Psoas muscle (tissue), 8 donors: ENCODE data around the gene CDC42EP2. TPM values are rescaled to one million over a fixed set of nuclear protein-coding genes. Genes with fewer than 3 reads are reported as not detected.
A peak's percentile ranks its signal among the peaks of the same experiment; 100 is the strongest.

Experiments used
- ATAC-seq, 4 donors: fragments of 200-7000 bp; cut with Tn5 transposase; one replicate each; pipeline ENCODE4 v1.9.1; 2020; ENCODE audit warnings: moderate library complexity in 3 of 4, mild to moderate bottlenecking in 2 of 4
- DNase-seq, 2 donors: peaks; one replicate each; pipeline ENCODE4 v3.0.0-alpha.2; 2020
- H3K27ac ChIP-seq: fragments of 200-600 bp; one replicate; pipeline ENCODE4 v1.8.0; 2022
- H3K27me3 ChIP-seq, 3 donors: fragments of 200-600 bp in 1 of 3; one replicate each; pipeline versions ENCODE4 v1.6.1 to v1.8.0; 2013 to 2022; ENCODE audit warnings: low read length in 2 of 3, mild to moderate bottlenecking in 2 of 3, moderate library complexity in 1 of 3; ENCODE audit not compliant: insufficient read depth in 3 of 3
- H3K36me3 ChIP-seq, 2 donors: fragments of 200-600 bp in 1 of 2; one replicate each; pipeline versions ENCODE4 v1.6.1 to v1.8.0; 2013 to 2022; ENCODE audit warnings: low read depth in 1 of 2, mild to moderate bottlenecking in 1 of 2, moderate library complexity in 1 of 2; ENCODE audit not compliant: insufficient read depth in 1 of 2
- H3K4me1 ChIP-seq: fragments of 200-600 bp; one replicate; pipeline ENCODE4 v1.8.0; 2022
- H3K4me3 ChIP-seq: fragments of 200-600 bp; one replicate; pipeline ENCODE4 v1.8.0; 2022; ENCODE audit warnings: mild to moderate bottlenecking
- H3K9me3 ChIP-seq: fragments of 200-600 bp; one replicate; pipeline ENCODE4 v1.8.0; 2022
- WGBS, 3 donors: extraction: QIAGEN DNeasy Blood & Tissue Kit; methylation state at CpG; one replicate each; pipeline versions ENCODE4 v1.1.6 to v1.1.7; 2013; 5-methylcytosine and 5-hydroxymethylcytosine counted together
- intact Hi-C, 2 donors: fragments of 100-400 bp; cut with DNase I; formaldehyde crosslinking; loops; one replicate each; pipeline versions ENCODE4 v1.11.0 to v1.14.2; 2022
- polyA plus RNA-seq, 3 donors: library from polyadenylated mRNA; stranded (reverse); fragments of 200-250 nt; gene quantifications; one replicate each; pipeline ENCODE4 v1.2.3, GENCODE V29; 2013
- total RNA-seq, 4 donors: library from RNA; stranded (reverse); fragmentation: NEBNext Ultra II Directional in 2 of 4; extraction: Animal tissue kit (Norgen Biotek cat#: 25700) in 2 of 4; gene quantifications; one replicate each; pipeline versions ENCODE4 v1.2.1 to v1.2.4, GENCODE V29; 2021 to 2023
- TF ChIP-seq, protein P1 (sequence below): fragments of 200-600 bp; IDR thresholded peaks from one replicate; pipeline ENCODE4 v1.8.0; 2022; ENCODE audit warnings: antibody characterized with exemption
- donor health status: healthy with polysubstance abuse.
- donor health status: DM: no; HTN: no; CAD: no; lungs with moderate emphysema.
- donor health status: Bipolar disorder and iron deficiency.
- donor health status: healthy.
- donor health status: DM: yes; HTN: yes; CAD: no.
- donor health status: DM: no; HTN: no; CAD: no.
- donor health status: DM: no; HTN: no; CAD: no.
- donor health status: DM: yes; HTN: yes; CAD: no.

Gene CDC42EP2
- total and polyA plus RNA-seq, 7 donors = 2.7 to 7.3 (median 5.9) TPM

DNA sequence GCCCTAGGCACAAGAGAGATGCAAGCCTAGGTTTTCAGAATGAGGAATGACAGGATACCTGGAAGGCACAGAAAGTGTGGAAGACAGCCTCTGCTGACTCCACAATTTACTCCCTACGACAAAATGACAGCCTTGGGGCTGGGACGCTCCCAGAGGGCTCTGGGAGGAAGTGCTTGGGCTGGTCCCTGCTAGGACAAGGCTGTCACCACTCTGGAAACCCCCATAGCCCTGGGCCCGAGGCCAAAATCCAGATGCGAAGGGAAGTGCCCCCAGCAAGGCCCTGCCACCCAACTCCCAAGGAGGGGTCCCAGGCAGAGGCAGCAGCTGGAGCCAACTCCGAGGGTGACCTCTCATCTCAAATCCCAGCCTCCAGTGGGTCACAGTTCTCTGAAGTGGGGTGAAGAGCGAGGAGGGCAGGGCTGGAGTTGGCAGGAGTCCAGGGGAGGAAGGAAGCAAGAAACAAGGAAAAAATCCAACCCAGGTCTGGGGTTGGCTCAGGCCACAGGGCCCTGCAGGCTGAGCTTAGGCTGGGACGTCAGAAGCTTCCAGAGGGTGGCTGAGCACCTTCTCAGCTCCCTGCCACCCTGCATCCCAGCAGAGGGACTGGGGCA lies 6.3 kb upstream of the CDC42EP2 start:
- no peaks in the 10 kb centered on the region for H3K27me3 ChIP-seq
- peak in 1 of 2 donors; percentile 69 for DNase-seq
- WGBS, 3 donors = 35 to 42% (median 41%) methylated on average over 5 to 7 of the region's 7 CpGs
- H3K4me3 ChIP-seq = no peak overlapping the region
- H3K9me3 ChIP-seq = no peaks in the 10 kb centered on the region
- peak overlapping the region; percentile 21 for H3K27ac ChIP-seq
- intact Hi-C loops = no loop called here
- H3K36me3 ChIP-seq = no peaks in the 10 kb centered on the region
- TF ChIP-seq, protein P1, sequence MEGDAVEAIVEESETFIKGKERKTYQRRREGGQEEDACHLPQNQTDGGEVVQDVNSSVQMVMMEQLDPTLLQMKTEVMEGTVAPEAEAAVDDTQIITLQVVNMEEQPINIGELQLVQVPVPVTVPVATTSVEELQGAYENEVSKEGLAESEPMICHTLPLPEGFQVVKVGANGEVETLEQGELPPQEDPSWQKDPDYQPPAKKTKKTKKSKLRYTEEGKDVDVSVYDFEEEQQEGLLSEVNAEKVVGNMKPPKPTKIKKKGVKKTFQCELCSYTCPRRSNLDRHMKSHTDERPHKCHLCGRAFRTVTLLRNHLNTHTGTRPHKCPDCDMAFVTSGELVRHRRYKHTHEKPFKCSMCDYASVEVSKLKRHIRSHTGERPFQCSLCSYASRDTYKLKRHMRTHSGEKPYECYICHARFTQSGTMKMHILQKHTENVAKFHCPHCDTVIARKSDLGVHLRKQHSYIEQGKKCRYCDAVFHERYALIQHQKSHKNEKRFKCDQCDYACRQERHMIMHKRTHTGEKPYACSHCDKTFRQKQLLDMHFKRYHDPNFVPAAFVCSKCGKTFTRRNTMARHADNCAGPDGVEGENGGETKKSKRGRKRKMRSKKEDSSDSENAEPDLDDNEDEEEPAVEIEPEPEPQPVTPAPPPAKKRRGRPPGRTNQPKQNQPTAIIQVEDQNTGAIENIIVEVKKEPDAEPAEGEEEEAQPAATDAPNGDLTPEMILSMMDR = no peak
- peak in 3 of 4 donors; percentile 12 to 22 (median 20) for ATAC-seq
- H3K4me1 ChIP-seq = peaks cover 8% of the 10 kb centered on the region

DNA sequence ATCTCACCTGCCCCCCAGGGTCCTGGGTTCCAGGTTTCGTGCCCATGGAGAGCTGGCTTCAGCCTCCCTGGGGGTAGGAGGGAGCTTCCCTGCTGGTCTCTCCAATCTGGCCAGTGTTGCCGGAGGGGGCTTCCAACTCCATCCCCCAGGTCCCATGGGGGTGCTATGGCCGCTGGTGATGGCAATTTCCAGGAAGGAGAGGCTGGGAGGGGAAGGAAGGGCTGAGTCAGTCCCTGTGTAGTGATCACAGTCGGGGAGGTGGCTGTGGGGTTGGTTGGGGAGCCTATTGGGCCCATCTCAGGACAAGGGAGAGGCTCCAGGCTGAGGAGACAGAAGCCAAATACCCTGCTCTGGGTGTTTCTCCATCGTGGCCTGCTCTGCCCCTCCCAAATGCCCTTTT lies 5.7 kb upstream of the CDC42EP2 start:
- peaks cover 9% of the 10 kb centered on the region for H3K4me1 ChIP-seq

DNA sequence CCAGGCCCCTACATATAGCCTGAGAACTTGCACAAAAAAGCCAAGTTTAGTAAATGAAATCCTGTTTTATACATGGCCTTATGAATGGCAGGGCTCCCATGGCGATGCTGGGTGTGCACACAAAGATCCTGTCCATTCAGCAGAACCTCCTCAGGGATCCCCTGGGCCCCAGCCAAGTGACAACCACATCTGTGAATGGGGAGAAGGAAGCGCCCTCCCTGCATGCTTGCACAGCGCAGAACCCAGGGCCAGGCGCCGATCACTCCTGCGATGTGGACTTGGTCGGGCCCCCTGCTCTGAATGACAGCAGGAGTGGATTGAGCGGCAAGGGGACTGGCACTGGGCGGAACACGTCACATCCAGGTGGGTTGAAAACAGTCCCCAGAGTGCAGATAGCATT lies 4.5 kb upstream of the CDC42EP2 start:
- no peak overlapping the region for H3K4me3 ChIP-seq
- ATAC-seq (no peak), DNase-seq (peak; percentile 65 to 79)
- TF ChIP-seq, protein P1 = no peak
- H3K4me1 ChIP-seq = peaks cover 12% of the 10 kb centered on the region
- H3K27ac ChIP-seq = no peak overlapping the region
- 41 to 50% (median 46%) methylated on average over 10 of the region's 10 CpGs for WGBS, 3 donors
- no peaks in the 10 kb centered on the region for H3K9me3 ChIP-seq
- no peaks in the 10 kb centered on the region for H3K36me3 ChIP-seq
- intact Hi-C loops = no loop called here
- no peaks in the 10 kb centered on the region for H3K27me3 ChIP-seq

More for the DNA sequence above, 5.7 kb upstream of the CDC42EP2 start:
- Histone ChIP-seq H3K36me3 (no peaks in the 10 kb centered on the region), H3K27ac (no peak overlapping the region), H3K27me3 (no peaks in the 10 kb centered on the region), H3K9me3 (no peaks in the 10 kb centered on the region), H3K4me3 (no peak overlapping the region)
- TF ChIP-seq, protein P1 = no peak
- ATAC-seq (peak in 2 of 4 donors; percentile 25 to 30), DNase-seq (peak in 1 of 2 donors; percentile 59)
- intact Hi-C loops = no loop called here
- 48 to 53% (median 52%) methylated on average over 5 of the region's 5 CpGs for WGBS, 3 donors

DNA sequence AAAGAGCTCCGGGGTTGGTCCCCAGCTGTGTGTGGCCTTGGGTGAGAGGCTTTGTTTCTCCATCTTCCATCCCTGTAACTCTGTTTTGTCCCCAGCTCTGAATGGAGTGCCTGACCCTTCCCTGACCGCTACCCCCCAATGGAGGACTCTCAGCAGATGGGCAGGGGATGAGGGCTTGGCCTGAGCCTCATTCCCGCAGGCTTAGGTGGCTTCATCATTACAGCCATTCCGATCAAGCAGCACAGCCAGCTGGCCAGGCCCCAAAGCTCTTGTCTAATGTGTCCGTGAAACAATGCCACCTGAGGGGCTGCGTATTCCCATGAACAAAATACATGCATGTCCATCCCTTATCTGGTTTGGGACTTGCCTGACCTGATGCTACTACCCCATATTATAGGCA lies 3.9 kb upstream of the CDC42EP2 start:
- no peaks in the 10 kb centered on the region for H3K36me3 ChIP-seq
- H3K4me1 ChIP-seq = peaks cover 12% of the 10 kb centered on the region
- intact Hi-C loops = no loop called here
- 34 to 38% (median 35%) methylated on average over 6 of the region's 6 CpGs for WGBS, 3 donors
- TF ChIP-seq, protein P1 = no peak
- DNase-seq = peak; percentile 34 to 71
- ATAC-seq = no peak
- H3K4me3 ChIP-seq = no peak overlapping the region
- H3K9me3 ChIP-seq = no peaks in the 10 kb centered on the region
- no peaks in the 10 kb centered on the region for H3K27me3 ChIP-seq
- no peak overlapping the region for H3K27ac ChIP-seq

DNA sequence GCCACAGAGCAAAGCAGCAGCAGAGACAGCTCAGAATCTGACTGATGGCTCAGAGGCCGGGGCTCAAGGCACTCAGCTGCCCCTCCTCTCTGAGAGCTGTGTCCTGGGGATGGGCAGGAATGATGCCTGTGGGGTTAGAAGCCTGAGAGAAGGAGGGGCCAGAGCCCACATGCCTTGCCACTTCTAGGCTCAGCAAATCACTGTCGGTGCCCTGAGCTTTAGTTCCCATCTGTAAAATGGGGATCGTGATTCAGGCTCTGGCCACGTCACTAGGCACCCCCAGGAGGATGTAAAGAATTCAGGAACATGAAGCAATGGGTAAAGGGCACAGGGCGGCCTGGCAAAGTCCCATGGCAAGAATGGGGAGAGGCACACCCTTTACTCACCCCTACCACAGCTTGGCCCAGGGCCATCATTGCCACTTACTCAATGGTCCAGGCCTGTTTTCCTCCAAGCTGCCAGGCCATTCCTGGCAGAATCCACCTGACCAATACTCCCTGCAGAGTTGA lies 3.4 kb upstream of the CDC42EP2 start:
- H3K4me3 ChIP-seq = no peak overlapping the region
- no peaks in the 10 kb centered on the region for H3K27me3 ChIP-seq
- no peaks in the 10 kb centered on the region for H3K36me3 ChIP-seq
- WGBS, 3 donors = 64 to 75% (median 70%) methylated on average over 5 of the region's 5 CpGs
- peaks cover 12% of the 10 kb centered on the region for H3K4me1 ChIP-seq
- TF ChIP-seq, protein P1 = no peak
- no peak for ATAC-seq
- H3K9me3 ChIP-seq = no peaks in the 10 kb centered on the region
- no peak for DNase-seq
- intact Hi-C loops = no loop called here
- H3K27ac ChIP-seq = no peak overlapping the region
